ENCODE data around the gene DGKZ.

DNA sequence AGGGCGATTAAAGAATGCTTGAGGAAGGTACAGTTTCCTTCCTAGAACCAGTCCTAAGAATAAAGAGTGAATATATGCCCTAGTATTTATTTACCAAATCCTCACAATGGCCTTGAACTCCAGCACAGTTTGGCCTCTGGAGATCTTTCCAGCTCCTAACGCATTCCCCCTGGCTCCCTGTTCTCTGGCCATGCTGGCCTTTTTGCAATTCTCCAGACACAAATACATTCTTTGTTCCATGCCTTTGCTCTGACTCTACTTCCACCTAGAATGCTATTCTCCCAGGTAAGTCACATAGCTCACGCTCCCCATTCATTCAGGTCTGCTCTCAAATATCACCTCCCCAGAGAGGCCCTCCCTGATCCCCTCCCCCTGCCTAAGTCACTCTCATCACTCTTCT lies 3.7 kb upstream of the DGKZ start:
- TF ChIP-seq, protein P1, sequence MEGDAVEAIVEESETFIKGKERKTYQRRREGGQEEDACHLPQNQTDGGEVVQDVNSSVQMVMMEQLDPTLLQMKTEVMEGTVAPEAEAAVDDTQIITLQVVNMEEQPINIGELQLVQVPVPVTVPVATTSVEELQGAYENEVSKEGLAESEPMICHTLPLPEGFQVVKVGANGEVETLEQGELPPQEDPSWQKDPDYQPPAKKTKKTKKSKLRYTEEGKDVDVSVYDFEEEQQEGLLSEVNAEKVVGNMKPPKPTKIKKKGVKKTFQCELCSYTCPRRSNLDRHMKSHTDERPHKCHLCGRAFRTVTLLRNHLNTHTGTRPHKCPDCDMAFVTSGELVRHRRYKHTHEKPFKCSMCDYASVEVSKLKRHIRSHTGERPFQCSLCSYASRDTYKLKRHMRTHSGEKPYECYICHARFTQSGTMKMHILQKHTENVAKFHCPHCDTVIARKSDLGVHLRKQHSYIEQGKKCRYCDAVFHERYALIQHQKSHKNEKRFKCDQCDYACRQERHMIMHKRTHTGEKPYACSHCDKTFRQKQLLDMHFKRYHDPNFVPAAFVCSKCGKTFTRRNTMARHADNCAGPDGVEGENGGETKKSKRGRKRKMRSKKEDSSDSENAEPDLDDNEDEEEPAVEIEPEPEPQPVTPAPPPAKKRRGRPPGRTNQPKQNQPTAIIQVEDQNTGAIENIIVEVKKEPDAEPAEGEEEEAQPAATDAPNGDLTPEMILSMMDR (IDR thresholded peaks at IDR 0.05 in 8 of 11, conservative IDR thresholded peaks at IDR 0.05 in 3 of 11) = no peak
- no peak for TF ChIP-seq POLR2A (IDR thresholded peaks at IDR 0.05)
